Kidney (tissue), 14 donors: Measurements from ENCODE around the gene APOL3. TPM values are rescaled to one million over a fixed set of nuclear protein-coding genes. Genes with fewer than 3 reads are reported as not detected.

Source experiments
- DNase-seq, 5 donors: peaks; one replicate each; pipeline ENCODE4 v3.0.0-alpha.2; 2013 to 2020
- FAIRE-seq: peaks from 2 replicates; lab custom pipeline; 2012; peaks lifted over from hg19 to GRCh38; lab: Jason Lieb, UNC
- H3K27ac ChIP-seq, 2 donors: one replicate each; pipeline ENCODE4 v1.7.0; 2013; ENCODE audit warnings: low read depth in 2 of 2, low read length in 2 of 2, inconsistent platforms in 1 of 2
- H3K27me3 ChIP-seq: one replicate; pipeline ENCODE4 v1.7.1; 2013; ENCODE audit warnings: low read length, inconsistent platforms; ENCODE audit not compliant: control insufficient read depth, insufficient read depth
- H3K36me3 ChIP-seq, 3 donors: one replicate each; pipeline versions ENCODE4 v1.7.0 to v1.7.1; 2013; ENCODE audit warnings: low read length in 3 of 3, control low read depth in 1 of 3, inconsistent platforms in 1 of 3; ENCODE audit not compliant: insufficient read depth in 3 of 3, control insufficient read depth in 2 of 3
- H3K4me1 ChIP-seq, 3 donors: one replicate each; pipeline versions ENCODE4 v1.7.0 to v1.7.1; 2013; ENCODE audit warnings: low read length in 3 of 3, inconsistent platforms in 1 of 3, low read depth in 1 of 3; ENCODE audit not compliant: control insufficient read depth in 2 of 3, insufficient read depth in 2 of 3
- H3K4me3 ChIP-seq, 3 donors: one replicate each; pipeline versions ENCODE4 v1.7.0 to v1.8.1; 2013; ENCODE audit warnings: low read length in 3 of 3, control low read depth in 1 of 3, inconsistent platforms in 1 of 3
- H3K9ac ChIP-seq, 3 donors: one replicate each; pipeline versions ENCODE4 v1.7.0 to v1.7.1; 2013; ENCODE audit warnings: low read length in 3 of 3, control low read depth in 1 of 3, inconsistent platforms in 1 of 3
- H3K9me3 ChIP-seq, 3 donors: one replicate each; pipeline versions ENCODE4 v1.7.0 to v1.7.1; 2013; ENCODE audit warnings: low read length in 3 of 3, control low read depth in 1 of 3, inconsistent platforms in 1 of 3; ENCODE audit not compliant: control insufficient read depth in 2 of 3, insufficient read depth in 1 of 3
- intact Hi-C: fragments of 100-400 bp; cut with DNase I; formaldehyde crosslinking; loops from one replicate; pipeline ENCODE4 v1.11.1; 2022
- polyA plus RNA-seq: library from polyadenylated mRNA; stranded (reverse); fragments of 350-450 nt; fragmentation: Illumina TruSeq; extraction: RNeasy Lipid Tissue Mini Kit (QIAGEN cat#74804); gene quantifications from one replicate; pipeline ENCODE4 v1.2.3, GENCODE V29; 2014; ENCODE audit warnings: low read depth, low replicate concordance; ENCODE audit not compliant: insufficient read depth
- total RNA-seq: library from RNA; stranded (reverse); fragmentation: NEBNext Ultra II Directional; extraction: Animal tissue kit (Norgen Biotek cat#: 25700); gene quantifications from one replicate; pipeline ENCODE4 v1.2.1, GENCODE V29; 2021
- TF ChIP-seq, protein P1 (sequence below): IDR thresholded peaks from 3 replicates; pipeline ENCODE4 v1.5.1; 2012; ENCODE audit warnings: mild to moderate bottlenecking, moderate library complexity, borderline replicate concordance; ENCODE audit not compliant: insufficient read depth; ENCODE audit errors: extremely low read depth
- donor health status: control.
- donor health status: control.
- donor health status: control.
- donor health status: control.
- donor health status: control.
- donor health status: DM: yes; HTN: yes; CAD: no.
- donor health status: Normal renal cell carcinoma (clear cell type).

The APOL3 gene
- total and polyA plus RNA-seq, 2 donors from 2014 or later: 25.1 to 43.7 TPM

GRCh38 chr22:36180038-36180880, 19.7 kb upstream of the APOL3 start:
- Histone ChIP-seq H3K9me3 (no peaks in the 10 kb centered on the region), H3K9ac (no peak overlapping the region), H3K4me1 (no peaks in the 10 kb centered on the region), H3K27ac (no peak overlapping the region), H3K36me3 (no peaks in the 10 kb centered on the region), H3K4me3 (no peak overlapping the region), H3K27me3 (no peaks in the 10 kb centered on the region)
- peak; percentile 61 to 92 (median 80) for DNase-seq
- no peak for FAIRE-seq
- intact Hi-C loops: no loop called here
- TF ChIP-seq, protein P1, sequence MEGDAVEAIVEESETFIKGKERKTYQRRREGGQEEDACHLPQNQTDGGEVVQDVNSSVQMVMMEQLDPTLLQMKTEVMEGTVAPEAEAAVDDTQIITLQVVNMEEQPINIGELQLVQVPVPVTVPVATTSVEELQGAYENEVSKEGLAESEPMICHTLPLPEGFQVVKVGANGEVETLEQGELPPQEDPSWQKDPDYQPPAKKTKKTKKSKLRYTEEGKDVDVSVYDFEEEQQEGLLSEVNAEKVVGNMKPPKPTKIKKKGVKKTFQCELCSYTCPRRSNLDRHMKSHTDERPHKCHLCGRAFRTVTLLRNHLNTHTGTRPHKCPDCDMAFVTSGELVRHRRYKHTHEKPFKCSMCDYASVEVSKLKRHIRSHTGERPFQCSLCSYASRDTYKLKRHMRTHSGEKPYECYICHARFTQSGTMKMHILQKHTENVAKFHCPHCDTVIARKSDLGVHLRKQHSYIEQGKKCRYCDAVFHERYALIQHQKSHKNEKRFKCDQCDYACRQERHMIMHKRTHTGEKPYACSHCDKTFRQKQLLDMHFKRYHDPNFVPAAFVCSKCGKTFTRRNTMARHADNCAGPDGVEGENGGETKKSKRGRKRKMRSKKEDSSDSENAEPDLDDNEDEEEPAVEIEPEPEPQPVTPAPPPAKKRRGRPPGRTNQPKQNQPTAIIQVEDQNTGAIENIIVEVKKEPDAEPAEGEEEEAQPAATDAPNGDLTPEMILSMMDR: peak; percentile 96

- H3K9me3 ChIP-seq: no peaks in the 10 kb centered on the region
- intact Hi-C loops: no loop called here
- FAIRE-seq: no peak
Measured at GRCh38 chr22:36177160-36177559, 16.6 kb upstream of the APOL3 start.

DNA sequence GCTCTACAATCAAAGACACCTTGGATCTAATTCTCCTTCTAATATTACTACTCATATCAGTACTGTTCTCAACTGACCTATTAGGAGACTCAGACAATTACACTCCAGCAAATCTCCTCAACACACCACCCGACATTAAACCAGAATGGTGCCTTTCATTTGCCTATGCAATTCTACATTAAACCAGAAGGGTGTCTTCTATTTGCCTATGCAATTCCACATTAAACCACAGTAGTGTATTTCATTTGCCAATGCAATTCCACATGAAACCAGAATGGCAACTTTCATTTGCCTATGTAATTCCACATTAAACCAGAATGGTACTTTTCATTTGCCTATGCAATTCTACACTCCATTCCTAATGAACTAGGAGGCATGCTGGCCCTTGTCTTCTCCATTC, 15.3 kb upstream of the APOL3 start:
- Histone ChIP-seq H3K4me3 (no peak overlapping the region), H3K9me3 (no peaks in the 10 kb centered on the region), H3K9ac (no peak overlapping the region), H3K4me1 (no peaks in the 10 kb centered on the region), H3K27ac (no peak overlapping the region), H3K36me3 (no peaks in the 10 kb centered on the region), H3K27me3 (no peaks in the 10 kb centered on the region)
- DNase-seq (no peak), FAIRE-seq (no peak)
- TF ChIP-seq, protein P1: no peak
- intact Hi-C loops: no loop called here

More at GRCh38 chr22:36177160-36177559, 16.6 kb upstream of the APOL3 start:
- Histone ChIP-seq H3K9ac (no peak overlapping the region), H3K4me3 (no peak overlapping the region), H3K27ac (no peak overlapping the region), H3K36me3 (no peaks in the 10 kb centered on the region), H3K27me3 (no peaks in the 10 kb centered on the region), H3K4me1 (no peaks in the 10 kb centered on the region)
- no peak for DNase-seq
- TF ChIP-seq, protein P1: no peak
